Astrocyte of the cerebellum (primary cell): ENCODE results near the gene AGAP2.

Experiments
- DNase-seq: peaks from one replicate; pipeline ENCODE4 v3.0.0-alpha.2; 2011; ENCODE audit warnings: low read depth
- H3K4me3 ChIP-seq: 2 replicates; pipeline ENCODE4 v1.5.1; 2011; ENCODE audit warnings: mild to moderate bottlenecking, low read depth, low read length, moderate library complexity
- CTCF ChIP-seq: IDR thresholded peaks from 2 replicates; pipeline ENCODE4 v1.5.1; 2012; ENCODE audit warnings: low read length, low read depth, moderate library complexity, mild to moderate bottlenecking; ENCODE audit errors: missing control alignments
- in situ Hi-C: cut with HindIII; loops from 2 replicates; pipeline ENCODE4 v1.10.0; 2017; ENCODE audit warnings: low sequenced_read_pairs

AGAP2 gene

GRCh38 chr12:57738661-57739237 is at the start of gene AGAP2:
AGAP2 (minus strand) TSS chr12:57738742; CDS start chr12:57738246, 496 bp downstream.
- in situ Hi-C loops, result no loop called here
- DNase-seq, result no peak
- H3K4me3 ChIP-seq, result peak within 1 kb of the TSS; percentile 29
- no peak for TF ChIP-seq CTCF

- no peak for TF ChIP-seq CTCF
- DNase-seq, result no peak
- H3K4me3 ChIP-seq, result no peak overlapping the region
- in situ Hi-C loops, result no loop called here
These were observed 45.3 kb upstream of the AGAP2 start for GRCh38 chr12:57783861-57784260.

- DNase-seq, result no peak
- in situ Hi-C loops, result no loop called here
- H3K4me3 ChIP-seq, result peak overlapping the region; percentile 67
- TF ChIP-seq CTCF, result no peak
These were observed 44.9 kb upstream of the AGAP2 start for GRCh38 chr12:57783466-57783801.

- in situ Hi-C loops, result no loop called here
- TF ChIP-seq CTCF, result peak; percentile 88
- DNase-seq, result peak; percentile 88
- H3K4me3 ChIP-seq, result peak within 1 kb of the TSS; percentile 67
These were observed 44.3 kb upstream of the AGAP2 start, which contains the start of gene TSFM for GRCh38 chr12:57782608-57783465. TSFM (plus strand) TSS chr12:57782787; CDS start chr12:57782802, 15 bp downstream.

GRCh38 chr12:57782243-57782607 is 43.7 kb upstream of the AGAP2 start:
- in situ Hi-C loops, result no loop called here
- peak overlapping the region; percentile 67 for H3K4me3 ChIP-seq
- no peak for DNase-seq
- TF ChIP-seq CTCF, result no peak

- in situ Hi-C loops, result no loop called here
- H3K4me3 ChIP-seq, result no peak overlapping the region
- DNase-seq, result no peak
- TF ChIP-seq CTCF, result no peak
These were observed 43.3 kb upstream of the AGAP2 start for GRCh38 chr12:57781801-57782200.
